Naive thymus-derived CD4-positive, alpha-beta T cell (primary cell): ENCODE results near the gene NFATC2. TPM values are rescaled to one million over a fixed set of nuclear protein-coding genes. Genes with fewer than 3 reads are reported as not detected.
A peak's percentile ranks its signal among the peaks of the same experiment; 100 is the strongest.

ENCODE experiments used
- ATAC-seq: fragments of 150-1000 bp; cut with Tn5 transposase; 2 replicates; pipeline ENCODE4 v1.10.0; 2021; ENCODE audit warnings: mild to moderate bottlenecking, moderate library complexity
- CTCF ChIA-PET: fragments of 350-600 bp; sonication (Branson Sonifier 250); formaldehyde crosslinking; loops from one replicate; lab custom pipeline; 2021; ENCODE audit warnings: antibody characterized with exemption; lab: Charles Lee
- POLR2A ChIA-PET: fragments of 350-600 bp; sonication (Branson Sonifier 250); formaldehyde crosslinking; loops from one replicate; lab custom pipeline; 2021; ENCODE audit warnings: antibody characterized with exemption, inconsistent platforms; lab: Charles Lee
- DNase-seq, 9 donors: peaks; one replicate each; pipeline versions ENCODE4 v3.0.0 to v3.0.0-alpha.2; 2020 to 2022; ENCODE audit warnings: mixed read lengths in 1 of 9
- H3K27ac ChIP-seq: one replicate; pipeline ENCODE4 v1.7.0; 2013; ENCODE audit warnings: mild to moderate bottlenecking, low read depth, low read length, moderate library complexity
- H3K27me3 ChIP-seq, 2 donors: one replicate each; pipeline ENCODE4 v1.7.0; 2013; ENCODE audit warnings: low read length in 2 of 2, mild to moderate bottlenecking in 2 of 2, moderate library complexity in 2 of 2; ENCODE audit not compliant: control insufficient read depth in 2 of 2, insufficient read depth in 2 of 2
- H3K36me3 ChIP-seq, 3 experiments: 1 replicate in 2 of 3; 2 replicates in 1 of 3; pipeline ENCODE4 v1.7.0; 2013; ENCODE audit warnings: low read length in 3 of 3, mild to moderate bottlenecking in 3 of 3, moderate library complexity in 1 of 3; ENCODE audit not compliant: insufficient read depth in 3 of 3, control insufficient read depth in 2 of 3
- H3K4me1 ChIP-seq, 2 donors: one replicate each; pipeline ENCODE4 v1.7.0; 2013; ENCODE audit warnings: low read length in 2 of 2, mild to moderate bottlenecking in 2 of 2, moderate library complexity in 1 of 2; ENCODE audit not compliant: control insufficient read depth in 2 of 2, insufficient read depth in 2 of 2
- H3K4me3 ChIP-seq: 2 replicates; pipeline ENCODE4 v1.7.0; 2013; ENCODE audit warnings: mild to moderate bottlenecking, low read length
- H3K9me3 ChIP-seq, 3 experiments: 1 replicate in 2 of 3; 2 replicates in 1 of 3; pipeline ENCODE4 v1.7.0; 2013; ENCODE audit warnings: low read length in 3 of 3; ENCODE audit not compliant: control insufficient read depth in 2 of 3
- H3K27ac Mint-ChIP-seq, 9 donors: one replicate each; pipeline ENCODE4 v1.8.0; 2020 to 2022; ENCODE audit warnings: mixed read lengths in 9 of 9, mild to moderate bottlenecking in 8 of 9, moderate library complexity in 5 of 9, inconsistent platforms in 2 of 9
- H3K27me3 Mint-ChIP-seq, 5 donors: one replicate each; pipeline ENCODE4 v1.8.0; 2021 to 2022; ENCODE audit warnings: mixed read lengths in 5 of 5, mild to moderate bottlenecking in 1 of 5
- H3K36me3 Mint-ChIP-seq, 5 donors: one replicate each; pipeline ENCODE4 v1.8.0; 2020 to 2022; ENCODE audit warnings: mixed read lengths in 5 of 5, mild to moderate bottlenecking in 3 of 5, inconsistent platforms in 1 of 5
- H3K4me1 Mint-ChIP-seq, 7 donors: one replicate each; pipeline ENCODE4 v1.8.0; 2020 to 2022; ENCODE audit warnings: mixed read lengths in 7 of 7, mild to moderate bottlenecking in 3 of 7, inconsistent platforms in 1 of 7
- H3K4me3 Mint-ChIP-seq, 10 donors: one replicate each; pipeline ENCODE4 v1.8.0; 2020 to 2022; ENCODE audit warnings: mild to moderate bottlenecking in 10 of 10, mixed read lengths in 10 of 10, moderate library complexity in 6 of 10, inconsistent platforms in 2 of 10
- H3K9me3 Mint-ChIP-seq, 11 donors: one replicate each; pipeline ENCODE4 v1.8.0; 2020 to 2022; ENCODE audit warnings: mixed read lengths in 11 of 11, mild to moderate bottlenecking in 4 of 11, inconsistent platforms in 1 of 11, moderate library complexity in 1 of 11
- intact Hi-C, 2 donors: fragments of 100-400 bp; cut with micrococcal nuclease; formaldehyde crosslinking; loops; one replicate each; pipeline ENCODE4 v1.15.1; 2023
- polyA plus RNA-seq, 2 donors: library from polyadenylated mRNA; unstranded; fragments of 300-500 nt; fragmentation: Illumina TruSeq; gene quantifications; one replicate each; pipeline ENCODE4 v1.2.3, GENCODE V29; 2021
- total RNA-seq, 6 experiments: library from RNA in 5 of 6; stranded (reverse) in 5 of 6; gene quantifications; 1 replicate in 5 of 6; 2 replicates in 1 of 6; pipeline ENCODE4 v1.2.3 and lab custom pipeline; 2021 to 2026

The NFATC2 gene
- total and polyA plus RNA-seq, 7 experiments from 2014 or later: 16.6 to 66.8 (median 42.6) TPM

GRCh38 chr20:51398552-51398951, 144.0 kb downstream of the NFATC2 start:
- intact Hi-C loops: no loop called here

GRCh38 chr20:51398083-51398482, 144.4 kb downstream of the NFATC2 start:
- DNase-seq (no peak), ATAC-seq (no peak)
- peaks cover 36 to 48% of the 10 kb centered on the region in 2 donors for H3K4me1 ChIP-seq
- POLR2A ChIA-PET: interaction anchor here (0.6 to 1.1 kb wide), 2 partner anchors 102 to 115 kb away, joined by 3 read pairs; no protein-coding TSS in a partner anchor
- intact Hi-C loops: no loop called here
- no peaks in the 10 kb centered on the region for H3K27me3 Mint-ChIP-seq
- H3K4me3 ChIP-seq: no peak overlapping the region
- H3K27me3 ChIP-seq: no peaks in the 10 kb centered on the region
- peaks cover 0 to 45% (median 0%) of the 10 kb centered on the region in 3 experiments for H3K36me3 ChIP-seq
- H3K27ac ChIP-seq: no peak overlapping the region
- no peaks in the 10 kb centered on the region for H3K9me3 Mint-ChIP-seq
- H3K4me3 Mint-ChIP-seq: no peak overlapping the region
- peaks cover 36 to 61% (median 43%) of the 10 kb centered on the region in 7 donors for H3K4me1 Mint-ChIP-seq
- H3K9me3 ChIP-seq: no peaks in the 10 kb centered on the region
- H3K36me3 Mint-ChIP-seq: peaks cover 10 to 56% (median 16%) of the 10 kb centered on the region in 5 donors
- CTCF ChIA-PET: interaction anchor here (0.8 kb wide), 1 partner anchor 13 kb away, joined by 3 read pairs; no protein-coding TSS in a partner anchor
- H3K27ac Mint-ChIP-seq: peak overlapping the region in 1 of 9 donors; percentile 100

More at GRCh38 chr20:51398552-51398951, 144.0 kb downstream of the NFATC2 start:
- H3K4me3 ChIP-seq: no peak overlapping the region
- ChIA-PET CTCF (interaction anchor here (0.7 to 0.8 kb wide), 2 partner anchors 13 to 948 kb away, joined by 3 to 4 read pairs; no protein-coding TSS in a partner anchor), POLR2A (interaction anchor here (0.6 to 1.1 kb wide), 2 partner anchors 102 to 115 kb away, joined by 3 read pairs; no protein-coding TSS in a partner anchor)
- peaks cover 0 to 41% (median 0%) of the 10 kb centered on the region in 3 experiments for H3K36me3 ChIP-seq
- Mint-ChIP-seq H3K27me3 (no peaks in the 10 kb centered on the region), H3K36me3 (peaks cover 10 to 60% (median 16%) of the 10 kb centered on the region in 5 donors), H3K27ac (peak overlapping the region in 8 of 9 donors; percentile 34 to 100 (median 65)), H3K4me1 (peaks cover 40 to 66% (median 47%) of the 10 kb centered on the region in 7 donors), H3K4me3 (peak overlapping the region in 3 of 10 donors; percentile 12 to 83 (median 25)), H3K9me3 (no peaks in the 10 kb centered on the region)
- H3K4me1 ChIP-seq: peaks cover 38 to 51% of the 10 kb centered on the region in 2 donors
- H3K27ac ChIP-seq: no peak overlapping the region
- no peaks in the 10 kb centered on the region for H3K27me3 ChIP-seq
- H3K9me3 ChIP-seq: no peaks in the 10 kb centered on the region
- DNase-seq: no peak
- no peak for ATAC-seq

GRCh38 chr20:51397137-51397536, 145.4 kb downstream of the NFATC2 start:
- Histone ChIP-seq H3K27ac (no peak overlapping the region), H3K4me3 (no peak overlapping the region), H3K27me3 (no peaks in the 10 kb centered on the region), H3K36me3 (peaks cover 0 to 54% (median 0%) of the 10 kb centered on the region in 3 experiments), H3K4me1 (peaks cover 29 to 41% of the 10 kb centered on the region in 2 donors), H3K9me3 (no peaks in the 10 kb centered on the region)
- ChIA-PET CTCF (no interaction called here), POLR2A (interaction anchor here (0.9 kb wide), 1 partner anchor 20 kb away, joined by 5 read pairs; no protein-coding TSS in a partner anchor)
- no peak for ATAC-seq
- no peak for DNase-seq
- no peaks in the 10 kb centered on the region for H3K27me3 Mint-ChIP-seq
- no peak overlapping the region for H3K4me3 Mint-ChIP-seq
- peaks cover 28 to 57% (median 33%) of the 10 kb centered on the region in 7 donors for H3K4me1 Mint-ChIP-seq
- peaks cover 10 to 57% (median 16%) of the 10 kb centered on the region in 5 donors for H3K36me3 Mint-ChIP-seq
- peak overlapping the region in 2 of 9 donors; percentile 18 to 38 for H3K27ac Mint-ChIP-seq
- intact Hi-C loops: no loop called here
- no peaks in the 10 kb centered on the region for H3K9me3 Mint-ChIP-seq

GRCh38 chr20:51396365-51396909, 146.1 kb downstream of the NFATC2 start:
- POLR2A ChIA-PET: interaction anchor here (0.7 to 0.9 kb wide), 2 partner anchors 8 to 21 kb away, joined by 3 to 5 read pairs; no protein-coding TSS in a partner anchor
- Mint-ChIP-seq H3K4me1 (peaks cover 24 to 51% (median 26%) of the 10 kb centered on the region in 7 donors), H3K9me3 (no peaks in the 10 kb centered on the region), H3K27me3 (no peaks in the 10 kb centered on the region), H3K27ac (no peak overlapping the region), H3K4me3 (no peak overlapping the region), H3K36me3 (peaks cover 10 to 58% (median 16%) of the 10 kb centered on the region in 5 donors)
- Histone ChIP-seq H3K27me3 (no peaks in the 10 kb centered on the region), H3K4me3 (no peak overlapping the region), H3K4me1 (peaks cover 22 to 34% of the 10 kb centered on the region in 2 donors), H3K36me3 (peaks cover 0 to 60% (median 0%) of the 10 kb centered on the region in 3 experiments), H3K9me3 (no peaks in the 10 kb centered on the region), H3K27ac (no peak overlapping the region)
- CTCF ChIA-PET: interaction anchor here (0.6 to 0.7 kb wide), 2 partner anchors 21 to 469 kb away, joined by 3 to 5 read pairs; no protein-coding TSS in a partner anchor
- no peak for ATAC-seq
- intact Hi-C loops: no loop called here
- DNase-seq: no peak

GRCh38 chr20:51394706-51395105, 147.8 kb downstream of the NFATC2 start:
- H3K36me3 ChIP-seq: peaks cover 0 to 77% (median 0%) of the 10 kb centered on the region in 3 experiments
- no peak for DNase-seq
- no peak overlapping the region for H3K27ac ChIP-seq
- POLR2A ChIA-PET: no interaction called here
- no peak overlapping the region for H3K4me3 ChIP-seq
- H3K4me1 ChIP-seq: peaks cover 5 to 30% of the 10 kb centered on the region in 2 donors
- no peak for ATAC-seq
- Mint-ChIP-seq H3K9me3 (no peaks in the 10 kb centered on the region), H3K27ac (peak overlapping the region in 2 of 9 donors; percentile 23 to 72), H3K36me3 (peaks cover 13 to 58% (median 16%) of the 10 kb centered on the region in 5 donors), H3K27me3 (no peaks in the 10 kb centered on the region), H3K4me3 (no peak overlapping the region), H3K4me1 (peaks cover 9 to 44% (median 11%) of the 10 kb centered on the region in 7 donors)
- H3K9me3 ChIP-seq: no peaks in the 10 kb centered on the region
- CTCF ChIA-PET: interaction anchor here (1.0 kb wide), 1 partner anchor 8 kb away, joined by 3 read pairs; no protein-coding TSS in a partner anchor
- intact Hi-C loops: no loop called here
- H3K27me3 ChIP-seq: no peaks in the 10 kb centered on the region

GRCh38 chr20:51393571-51393970, 148.9 kb downstream of the NFATC2 start:
- ChIA-PET POLR2A (no interaction called here), CTCF (no interaction called here)
- Mint-ChIP-seq H3K9me3 (no peaks in the 10 kb centered on the region), H3K4me1 (peaks cover under 1 to 44% (median 8%) of the 10 kb centered on the region in 7 donors), H3K27ac (no peak overlapping the region), H3K36me3 (peaks cover 12 to 52% (median 14%) of the 10 kb centered on the region in 5 donors), H3K27me3 (no peaks in the 10 kb centered on the region), H3K4me3 (no peak overlapping the region)
- Histone ChIP-seq H3K27ac (no peak overlapping the region), H3K36me3 (peaks cover 0 to 82% (median 0%) of the 10 kb centered on the region in 3 experiments), H3K4me1 (peaks cover 0 to 30% of the 10 kb centered on the region in 2 donors), H3K27me3 (no peaks in the 10 kb centered on the region), H3K9me3 (no peaks in the 10 kb centered on the region), H3K4me3 (no peak overlapping the region)
- DNase-seq: no peak
- ATAC-seq: no peak
- intact Hi-C loops: no loop called here
